ENCODE results near the gene PJA1. TPM values are rescaled to one million over a fixed set of nuclear protein-coding genes. Genes with fewer than 3 reads are reported as not detected.

PJA1 gene
- total RNA-seq, 1 donor from 2014 or later = 146 TPM

- DNase-seq (ENCODE audit: low spot score in 2 of 2) (no peak), FAIRE-seq (no peak)
Observed at GRCh38 chrX:69173906-69174305, 8.7 kb upstream of the PJA1 start.

GRCh38 chrX:69172937-69173336 is 7.7 kb upstream of the PJA1 start:
- FAIRE-seq = no peak
- no peak for DNase-seq (ENCODE audit: low spot score in 2 of 2)

GRCh38 chrX:69170319-69170718 is 5.1 kb upstream of the PJA1 start:
- no peak for FAIRE-seq

GRCh38 chrX:69163936-69164741 is 1.1 kb downstream of the PJA1 start:
- DNase-seq (ENCODE audit: low spot score in 2 of 2) (peak in 1 of 2 donors; percentile 33), FAIRE-seq (no peak)

More at GRCh38 chrX:69170319-69170718, 5.1 kb upstream of the PJA1 start:
- DNase-seq (ENCODE audit: low spot score in 2 of 2) = no peak

- DNase-seq (ENCODE audit: low spot score in 2 of 2) (no peak), FAIRE-seq (no peak)
Observed at GRCh38 chrX:69162361-69162865, 2.8 kb downstream of the PJA1 start.

GRCh38 chrX:69161786-69162349 is 3.4 kb downstream of the PJA1 start:
- DNase-seq (ENCODE audit: low spot score in 2 of 2) (no peak), FAIRE-seq (no peak)

GRCh38 chrX:69161371-69161770 is 3.9 kb downstream of the PJA1 start:
- no peak for DNase-seq (ENCODE audit: low spot score in 2 of 2)
- FAIRE-seq = no peak

GRCh38 chrX:69158166-69158980 is 6.9 kb downstream of the PJA1 start:
- FAIRE-seq = no peak

GRCh38 chrX:69156638-69157037 is 8.6 kb downstream of the PJA1 start:
- FAIRE-seq (no peak), DNase-seq (ENCODE audit: low spot score in 2 of 2) (no peak)

More at GRCh38 chrX:69158166-69158980, 6.9 kb downstream of the PJA1 start:
- no peak for DNase-seq (ENCODE audit: low spot score in 2 of 2)

- DNase-seq (ENCODE audit: low spot score in 2 of 2) (no peak), FAIRE-seq (no peak)
Observed at GRCh38 chrX:69155786-69156520, 9.3 kb downstream of the PJA1 start.

GRCh38 chrX:69154051-69154450 is 11.2 kb downstream of the PJA1 start:
- FAIRE-seq = no peak

GRCh38 chrX:69153060-69153730 is 12.1 kb downstream of the PJA1 start:
- DNase-seq (ENCODE audit: low spot score in 2 of 2) = peak in 1 of 2 donors; percentile 70
- no peak for FAIRE-seq

More at GRCh38 chrX:69154051-69154450, 11.2 kb downstream of the PJA1 start:
- DNase-seq (ENCODE audit: low spot score in 2 of 2) = no peak

GRCh38 chrX:69152417-69152841 is 12.8 kb downstream of the PJA1 start:
- FAIRE-seq (no peak), DNase-seq (ENCODE audit: low spot score in 2 of 2) (no peak)

GRCh38 chrX:69151866-69152284 is 13.4 kb downstream of the PJA1 start:
- FAIRE-seq (no peak), DNase-seq (ENCODE audit: low spot score in 2 of 2) (no peak)

- FAIRE-seq (no peak), DNase-seq (ENCODE audit: low spot score in 2 of 2) (no peak)
Observed at GRCh38 chrX:69150281-69150960, 14.8 kb downstream of the PJA1 start.

GRCh38 chrX:69149466-69150280 is 15.6 kb downstream of the PJA1 start:
- FAIRE-seq = no peak
- DNase-seq (ENCODE audit: low spot score in 2 of 2) = no peak

GRCh38 chrX:69148946-69149345 is 16.3 kb downstream of the PJA1 start:
- no peak for FAIRE-seq
- no peak for DNase-seq (ENCODE audit: low spot score in 2 of 2)

- FAIRE-seq (no peak), DNase-seq (ENCODE audit: low spot score in 2 of 2) (no peak)
Observed at GRCh38 chrX:69146739-69147138, 18.5 kb downstream of the PJA1 start.

All from frontal cortex (tissue), 4 donors.